Ecto neural progenitor cell (in vitro differentiated cells): ENCODE results near the gene SPINT1.
"Not testable (repeated sequence)": the region's sequence is repeated elsewhere in the genome, so short reads cannot be mapped to it uniquely, and the experiment has no call there.

Experiments
- DNase-seq: peaks from one replicate; pipeline ENCODE4 v3.0.0-alpha.2; 2018; ENCODE audit warnings: low spot score

The SPINT1 gene

DNA sequence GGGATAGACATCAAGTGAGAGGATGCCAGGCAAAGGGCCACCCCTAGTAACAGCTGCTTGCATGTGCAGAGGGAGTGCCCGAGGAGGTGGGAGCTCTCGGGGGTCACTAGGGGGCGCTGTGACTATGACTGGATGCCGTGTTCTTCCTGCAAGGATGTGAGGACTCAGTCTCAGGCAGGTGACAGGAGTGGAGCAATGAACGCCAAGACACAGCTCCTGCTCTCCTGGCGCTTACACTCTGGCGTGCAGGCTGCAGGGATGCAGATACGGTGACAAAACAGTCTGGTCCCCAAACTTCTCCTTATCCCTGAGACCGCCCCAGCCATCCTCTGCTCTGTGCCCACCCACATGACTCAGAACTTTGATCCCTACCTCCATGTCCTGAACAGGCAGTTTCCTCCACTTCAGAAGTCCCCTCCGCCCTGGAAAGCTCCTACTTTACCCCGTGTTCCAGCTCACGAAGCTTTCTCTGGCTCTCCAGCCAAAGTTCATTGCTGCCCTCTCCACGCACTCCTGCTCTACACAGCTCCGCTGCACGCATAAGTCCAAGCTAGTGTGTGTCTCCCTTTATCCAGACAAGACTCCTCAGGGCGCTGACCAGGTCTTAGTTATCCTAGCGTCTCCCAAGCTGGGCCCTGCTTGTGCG lies 15.5 kb downstream of the SPINT1 start:
- peak; percentile 92 for DNase-seq

DNA sequence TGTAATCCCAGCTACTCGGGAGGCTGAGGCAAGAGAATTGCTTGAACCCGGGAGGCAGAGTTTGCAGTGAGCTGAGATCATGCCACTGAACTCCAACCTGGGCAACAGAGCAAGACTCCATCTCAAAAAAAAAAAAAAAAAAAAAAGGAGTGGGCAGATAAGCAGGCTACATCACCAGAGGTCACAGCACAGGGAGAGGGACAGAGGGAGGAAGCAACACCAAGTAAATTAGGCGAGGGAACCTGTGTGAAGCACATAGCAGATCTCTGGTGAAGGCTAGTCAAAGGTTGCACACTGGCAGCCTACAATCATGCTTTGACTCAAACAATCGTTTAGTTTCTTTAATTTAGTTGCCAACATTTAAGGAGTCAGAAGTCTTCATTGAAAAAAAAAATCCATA lies 17.3 kb downstream of the SPINT1 start:
- DNase-seq: not testable (repeated sequence)

DNA sequence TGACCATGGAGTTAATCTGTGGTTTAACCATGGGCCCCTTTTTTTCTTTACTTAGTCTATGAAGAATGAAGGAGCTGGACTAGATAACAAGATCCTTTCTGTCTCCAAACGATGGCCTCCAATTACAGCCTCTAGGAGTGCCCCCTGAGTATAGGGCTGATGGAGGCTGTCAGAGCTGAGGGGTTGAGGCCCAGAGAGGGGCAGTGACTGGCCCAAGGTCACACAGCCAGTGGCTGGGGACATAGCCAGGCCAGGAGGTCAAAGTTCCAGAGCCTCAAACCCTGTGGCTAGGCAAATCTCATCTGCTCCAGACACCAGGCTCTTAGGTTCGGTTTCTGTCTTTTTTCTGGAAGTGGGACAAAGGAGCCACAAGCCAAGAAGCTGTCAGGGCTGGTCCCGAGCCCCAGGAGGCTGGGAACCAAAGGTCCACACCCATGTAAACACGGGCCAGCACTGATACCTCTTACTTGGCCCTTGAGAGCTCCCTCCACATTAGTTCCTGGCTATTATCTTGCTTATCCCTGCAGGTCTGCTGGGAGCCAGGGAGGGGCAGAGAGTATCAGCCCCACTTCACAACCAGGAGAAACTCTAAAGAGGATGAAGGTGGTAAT lies 19.9 kb downstream of the SPINT1 start:
- no peak for DNase-seq

DNA sequence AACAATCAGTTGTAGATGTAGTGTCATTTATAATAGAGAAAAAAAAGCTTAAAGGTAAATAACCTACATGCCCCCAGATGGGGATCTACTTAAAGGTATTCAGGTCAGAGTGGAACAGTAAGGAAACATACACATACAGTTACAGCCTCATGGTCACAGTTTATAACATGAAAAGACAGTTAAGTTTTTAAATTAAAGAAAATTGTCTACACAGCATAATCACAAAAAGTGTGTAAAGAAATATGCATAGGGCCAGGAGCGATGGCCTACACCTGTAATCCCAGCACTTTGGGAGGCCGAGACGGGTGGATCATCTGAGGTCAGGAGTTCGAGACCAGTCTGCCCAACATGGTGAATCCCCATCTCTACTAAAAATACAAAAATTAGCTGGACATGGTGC lies 23.4 kb downstream of the SPINT1 start:
- no peak for DNase-seq

DNA sequence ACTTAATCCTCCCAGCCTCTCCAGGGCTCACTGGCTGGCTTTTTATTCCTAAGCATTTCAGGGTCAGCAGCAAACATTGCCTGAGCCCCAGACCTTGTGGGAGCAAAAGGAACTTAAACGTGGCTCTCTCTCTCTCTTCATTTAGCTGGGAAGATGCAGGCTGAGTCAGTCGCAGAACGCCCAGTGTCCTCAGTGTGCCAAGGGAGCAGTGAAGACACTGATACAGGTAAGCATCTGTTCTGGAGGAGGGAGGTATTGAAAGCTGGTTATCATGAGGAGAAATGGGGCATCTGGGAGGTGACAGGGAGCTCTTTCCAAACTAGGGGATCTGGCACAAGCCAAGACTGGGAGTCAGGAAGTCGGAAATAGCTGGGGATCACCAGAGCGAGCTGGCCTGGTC lies 25.8 kb downstream of the SPINT1 start:
- DNase-seq: no peak

DNA sequence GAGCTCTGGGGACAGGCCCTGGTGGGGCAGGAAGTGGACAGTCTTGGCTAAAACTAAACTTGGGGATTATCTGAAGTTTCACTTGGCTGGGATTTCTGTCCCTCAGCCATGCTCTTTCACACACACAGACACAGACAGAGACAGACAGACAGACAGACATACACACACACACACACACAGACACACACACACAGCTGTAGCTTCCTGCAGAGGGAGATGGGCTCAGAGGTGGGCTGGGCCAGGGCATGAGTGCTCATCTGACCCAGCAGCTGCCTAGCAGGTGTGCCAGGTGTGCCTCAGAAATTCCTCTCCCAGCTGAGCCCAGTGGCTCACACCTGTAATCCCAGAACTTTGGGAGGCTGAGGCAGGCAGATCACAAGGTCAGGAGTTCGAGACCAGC lies 26.9 kb downstream of the SPINT1 start:
- no peak for DNase-seq

DNA sequence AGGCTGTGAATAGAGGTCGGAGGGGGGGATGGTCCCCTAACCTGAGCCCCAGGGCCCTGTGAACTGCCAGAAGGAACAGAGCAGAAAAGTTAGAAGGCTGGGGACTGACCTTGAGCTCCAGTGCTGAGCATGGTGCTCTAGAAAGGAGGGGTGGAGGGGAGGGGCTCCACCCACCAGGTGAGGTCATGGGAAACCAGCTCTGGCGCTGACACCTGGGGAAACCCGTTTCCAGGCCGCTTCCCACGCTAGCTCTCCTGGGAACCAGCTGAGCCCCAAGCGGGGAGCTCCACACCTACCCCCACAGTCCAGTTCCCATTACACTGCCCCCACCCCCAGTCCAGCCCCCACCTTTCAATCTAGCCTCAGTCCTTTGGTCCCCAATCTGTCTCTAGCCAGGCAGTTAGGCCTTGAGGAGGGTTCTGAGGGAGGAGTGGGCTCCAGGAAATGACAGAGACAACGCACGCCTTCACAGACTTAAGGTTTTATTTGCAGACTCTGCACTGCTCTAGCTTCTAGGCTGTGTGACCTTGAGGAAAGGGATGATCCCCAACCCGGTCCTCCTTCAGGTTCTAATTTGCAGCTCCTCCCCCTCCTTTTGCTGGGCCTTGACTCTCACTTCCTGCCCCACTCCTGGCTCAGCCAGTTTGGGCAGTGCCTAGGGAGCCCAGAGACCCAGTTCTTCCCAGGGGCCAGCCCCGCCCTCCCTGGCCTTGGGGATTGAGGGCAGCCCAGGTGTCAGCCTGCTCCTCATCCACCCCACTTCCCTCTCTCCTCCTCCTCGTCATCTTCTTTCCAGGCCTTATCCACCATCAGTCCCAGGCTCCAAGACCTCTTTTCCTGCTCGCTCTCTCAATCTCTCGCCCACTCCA lies 28.1 kb downstream of the SPINT1 start:
- no peak for DNase-seq

DNA sequence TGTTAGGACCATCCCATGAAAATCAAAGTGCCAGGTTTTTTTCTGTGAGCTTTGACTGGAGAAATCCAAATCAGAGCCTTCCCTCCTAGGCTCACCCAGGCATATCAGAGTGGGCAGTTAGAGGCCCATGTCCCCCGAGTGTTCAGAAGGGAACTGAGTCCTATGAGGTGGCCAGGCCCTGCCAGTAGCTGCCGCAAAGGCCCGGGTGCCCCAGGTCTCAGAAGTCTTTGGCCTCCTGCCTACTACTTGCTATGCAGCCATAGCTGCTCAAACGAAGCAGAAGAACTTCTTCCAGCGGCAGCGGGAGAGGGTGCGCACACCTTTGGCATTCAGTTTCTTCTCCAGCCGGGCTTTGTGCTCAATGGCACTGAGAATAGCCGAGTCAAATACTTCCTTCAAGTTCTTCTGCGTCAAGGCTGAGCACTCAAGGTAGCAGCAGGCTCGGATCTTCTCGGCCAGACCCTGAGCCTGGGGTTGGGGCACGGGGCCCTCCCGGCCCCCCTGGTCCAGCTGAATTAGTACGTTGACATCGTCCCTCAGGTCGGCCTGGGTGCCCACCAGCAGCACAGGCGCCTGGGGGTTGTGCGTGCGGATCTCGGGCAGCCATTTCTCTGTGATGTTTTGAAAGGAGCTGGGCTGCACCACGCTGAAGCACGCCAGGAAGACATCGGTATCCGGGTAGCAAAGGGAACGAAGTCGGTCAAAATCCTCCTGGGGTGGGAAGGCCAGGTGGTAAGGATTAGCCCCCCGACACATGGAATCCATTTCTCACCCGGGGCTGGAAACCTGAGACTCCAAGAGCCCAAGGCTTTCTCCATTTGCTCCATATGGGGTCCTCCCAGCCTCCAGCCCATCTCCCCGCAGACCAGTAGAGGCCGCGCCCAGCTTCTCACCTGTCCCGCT lies 29.2 kb downstream of the SPINT1 start:
- no peak for DNase-seq

DNA sequence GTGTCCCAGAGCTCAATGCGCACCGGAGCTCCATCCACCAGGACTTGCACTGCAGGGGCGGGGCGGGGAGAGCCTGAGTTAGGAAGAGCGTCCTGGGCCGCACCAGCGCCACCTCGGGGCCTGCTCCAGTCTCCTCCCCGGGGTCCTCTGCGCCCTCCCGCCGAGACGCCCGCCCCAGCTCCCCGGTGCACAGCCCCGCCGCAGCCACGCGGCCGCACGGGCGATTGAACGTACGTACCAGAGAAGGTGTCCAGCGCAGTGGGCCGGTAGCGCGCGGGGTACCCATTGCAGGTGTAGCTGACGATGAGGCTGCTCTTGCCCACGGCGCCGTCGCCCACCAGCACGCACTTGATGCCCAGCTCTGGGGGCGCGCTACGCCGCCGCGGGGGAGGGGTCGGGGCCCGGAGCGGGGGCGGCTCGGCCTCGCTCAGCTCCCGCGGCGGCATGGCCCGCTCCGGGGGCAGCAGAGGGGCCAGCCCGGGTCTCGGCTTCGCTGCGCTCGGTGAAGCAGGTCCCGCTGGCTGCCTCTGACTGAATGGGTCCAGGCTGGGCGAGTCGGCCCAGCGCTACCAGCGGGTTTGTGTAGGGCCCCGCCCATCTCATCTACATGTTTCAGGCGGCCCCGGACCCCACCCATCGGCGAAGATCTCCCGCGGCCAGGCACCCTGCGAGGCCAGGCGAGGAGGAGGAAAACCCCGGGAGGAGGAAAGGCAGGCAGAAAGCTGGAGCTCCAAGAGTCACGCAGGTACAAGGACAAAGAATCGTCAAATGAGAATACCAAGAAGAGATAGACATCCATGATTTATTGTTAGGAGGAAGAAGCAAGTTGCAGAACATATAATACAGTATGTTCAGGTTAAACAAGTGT lies 30.1 kb downstream of the SPINT1 start, which contains the start of gene RHOV:
TSS of gene RHOV (minus strand) at position 541 of the 868 bp plus-strand sequence. CDS start at position 446, 95 bp downstream.
- peak; percentile 82 for DNase-seq

DNA sequence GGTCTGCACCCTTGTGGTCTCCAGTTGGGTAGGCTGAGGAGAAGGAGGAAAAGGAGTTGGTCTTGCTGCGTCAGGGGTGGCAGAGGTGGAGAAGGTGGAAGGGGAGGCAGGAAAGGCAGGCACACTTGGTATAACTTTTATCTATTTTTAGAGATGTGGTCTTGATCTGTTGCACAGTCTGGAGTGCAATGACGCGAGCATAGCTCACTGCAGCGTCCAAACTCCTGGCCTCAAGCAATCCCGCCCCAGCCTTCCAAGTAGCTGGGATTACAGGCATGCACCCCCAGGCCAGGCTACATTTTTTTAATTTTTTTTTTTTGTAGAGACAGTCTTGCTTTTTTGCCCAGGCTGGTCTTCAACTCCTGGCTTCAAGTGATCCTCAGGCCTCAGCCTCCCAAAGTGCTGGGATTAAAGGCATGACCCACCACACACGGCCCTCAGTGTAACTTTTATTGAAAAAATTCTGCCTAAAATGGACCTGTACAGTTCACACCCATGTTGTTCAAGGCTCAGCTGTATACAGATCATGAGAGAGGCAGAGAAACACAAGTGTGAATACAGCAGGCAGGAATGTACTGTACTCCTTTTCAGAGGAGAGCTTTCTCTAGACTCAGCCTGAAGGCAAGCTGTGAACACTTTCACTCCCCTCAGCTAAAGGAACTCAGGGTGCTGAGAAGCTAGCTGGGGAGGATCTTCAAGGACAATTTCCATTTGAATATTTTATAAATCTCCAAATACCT lies 32.3 kb downstream of the SPINT1 start:
- DNase-seq: no peak

DNA sequence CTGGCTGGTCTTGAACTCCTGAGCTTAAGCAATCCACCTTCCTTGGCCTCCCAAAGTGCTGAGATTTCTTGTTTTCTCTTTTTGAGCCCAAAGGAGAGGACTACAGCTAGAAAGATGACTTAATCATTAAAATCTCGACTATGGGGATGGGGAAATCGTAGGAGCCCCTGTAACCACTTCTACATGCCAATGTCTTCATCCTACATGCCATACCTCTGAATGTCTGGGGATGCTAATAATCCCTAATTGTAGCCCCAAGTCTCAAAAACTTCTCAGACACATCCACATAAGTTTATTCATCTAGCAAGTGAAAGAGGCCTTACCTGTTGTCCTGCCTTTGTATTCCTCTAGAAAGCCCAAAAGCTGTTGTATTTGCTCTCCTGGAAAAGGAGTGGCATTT lies 33.8 kb downstream of the SPINT1 start:
- DNase-seq: no peak

DNA sequence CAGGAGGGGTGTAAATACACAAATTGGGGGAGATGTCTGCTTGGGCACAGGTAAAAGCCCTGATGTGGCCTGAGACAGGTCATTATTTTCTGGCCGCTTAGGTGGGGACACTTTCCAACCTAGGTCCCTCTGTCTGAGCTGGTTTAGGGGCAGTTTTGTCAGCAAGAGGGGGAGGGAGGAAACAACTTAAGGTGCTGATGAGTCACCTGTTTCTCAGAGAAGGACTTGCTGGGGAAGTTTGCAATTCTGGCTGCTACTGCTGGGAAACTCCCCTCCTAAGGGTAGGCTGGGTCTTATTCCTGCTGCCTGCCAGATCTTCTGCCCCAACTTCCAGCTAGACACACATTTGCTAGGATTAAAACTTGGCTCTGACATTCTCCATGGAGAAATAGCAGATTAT lies 34.9 kb downstream of the SPINT1 start:
- no peak for DNase-seq

DNA sequence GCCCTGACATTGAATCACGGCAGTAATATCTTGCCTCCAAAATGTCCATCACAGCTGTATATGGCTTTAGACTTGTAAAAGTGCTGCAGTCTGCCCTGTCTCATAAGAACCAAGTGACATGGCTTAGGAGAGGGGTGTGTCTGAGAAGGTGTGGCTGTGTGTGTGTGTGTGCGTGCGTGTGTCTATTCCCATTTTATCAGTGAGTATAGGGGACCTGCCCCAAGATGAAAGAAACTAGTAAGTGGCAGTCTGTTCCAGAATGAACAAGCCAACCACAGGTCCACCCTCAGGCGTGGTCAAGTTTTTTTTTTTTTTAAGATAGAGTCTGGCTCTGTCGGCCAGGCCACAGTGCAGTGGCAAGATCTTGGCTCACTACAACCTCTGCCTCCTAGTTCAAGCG lies 35.8 kb downstream of the SPINT1 start:
- no peak for DNase-seq

DNA sequence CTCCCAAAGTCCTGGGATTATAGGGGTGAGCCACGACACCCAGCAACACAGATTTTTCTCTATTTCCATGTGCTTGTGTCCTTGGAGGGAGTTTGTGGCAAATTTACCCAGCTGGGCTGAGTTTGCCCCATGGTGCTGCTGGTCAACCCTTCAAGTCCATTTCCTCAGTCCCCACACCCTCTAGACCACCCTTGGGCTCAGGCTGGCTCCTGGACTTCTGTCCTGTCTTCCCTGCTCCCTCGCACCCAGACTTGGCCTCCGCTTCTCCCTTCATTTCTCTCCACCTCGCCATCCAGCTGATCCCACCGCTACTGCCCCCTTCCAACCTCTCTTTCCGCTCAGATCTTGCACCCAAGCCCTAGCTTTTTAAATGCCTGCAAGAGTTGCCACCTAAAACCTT lies 37.5 kb downstream of the SPINT1 start:
- no peak for DNase-seq

DNA sequence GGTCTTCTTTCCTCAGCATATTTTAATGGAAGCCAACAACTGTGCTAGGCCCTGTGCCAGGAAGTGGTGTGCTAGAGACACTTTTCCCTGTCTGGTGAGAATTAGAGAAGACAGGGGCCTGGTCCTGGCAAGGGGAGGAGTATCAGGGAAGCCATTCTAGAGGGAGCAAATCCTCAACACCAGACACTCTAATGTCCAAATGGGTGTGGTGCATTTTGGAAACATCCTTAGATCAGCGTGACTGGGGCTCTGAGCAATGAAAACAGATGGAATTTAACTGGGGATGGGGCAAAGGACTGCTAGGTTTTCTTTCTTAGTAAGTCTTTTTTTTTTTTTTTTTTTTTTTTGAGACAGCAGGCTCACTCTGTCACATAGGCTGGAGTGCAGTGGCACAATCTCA lies 42.7 kb downstream of the SPINT1 start:
- no peak for DNase-seq

DNA sequence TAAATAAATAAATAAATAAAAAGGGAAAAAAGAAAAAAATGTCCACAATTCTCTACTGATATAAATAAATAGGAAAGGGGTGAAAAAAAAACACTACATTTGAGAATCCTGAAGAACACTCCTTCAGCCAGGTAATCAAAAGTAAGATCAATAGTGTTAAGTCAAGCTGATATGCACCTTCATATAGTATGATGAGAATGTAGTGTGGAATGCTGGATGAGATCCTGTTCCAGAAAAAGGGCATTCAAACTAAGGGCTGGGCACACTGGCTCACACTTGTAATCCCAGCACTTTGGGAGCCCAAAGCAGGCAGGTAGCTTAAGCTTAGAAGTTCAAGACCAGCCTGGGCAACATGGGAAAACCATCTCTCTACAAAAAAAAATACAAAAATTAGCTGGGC lies 45.3 kb downstream of the SPINT1 start:
- no peak for DNase-seq

DNA sequence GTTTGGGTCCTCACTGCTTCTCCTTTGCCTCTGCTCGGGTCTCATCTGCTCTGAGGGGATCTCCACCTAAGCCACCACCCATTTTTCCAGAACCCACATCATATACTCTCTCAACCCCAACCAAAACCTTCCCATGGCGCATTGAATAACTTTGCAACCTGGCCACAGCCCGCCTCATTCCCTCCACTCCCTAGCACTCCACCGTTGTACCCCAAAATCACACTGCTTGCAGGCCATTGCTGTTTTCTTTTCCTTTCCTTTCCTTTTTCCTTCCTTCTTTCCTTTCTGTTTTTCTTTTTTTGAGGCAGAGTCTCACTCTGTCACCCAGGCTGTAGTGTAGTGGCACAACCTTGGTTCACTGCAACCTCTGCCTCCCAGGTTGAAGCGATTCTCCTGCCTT lies 47.3 kb downstream of the SPINT1 start:
- DNase-seq: no peak

DNA sequence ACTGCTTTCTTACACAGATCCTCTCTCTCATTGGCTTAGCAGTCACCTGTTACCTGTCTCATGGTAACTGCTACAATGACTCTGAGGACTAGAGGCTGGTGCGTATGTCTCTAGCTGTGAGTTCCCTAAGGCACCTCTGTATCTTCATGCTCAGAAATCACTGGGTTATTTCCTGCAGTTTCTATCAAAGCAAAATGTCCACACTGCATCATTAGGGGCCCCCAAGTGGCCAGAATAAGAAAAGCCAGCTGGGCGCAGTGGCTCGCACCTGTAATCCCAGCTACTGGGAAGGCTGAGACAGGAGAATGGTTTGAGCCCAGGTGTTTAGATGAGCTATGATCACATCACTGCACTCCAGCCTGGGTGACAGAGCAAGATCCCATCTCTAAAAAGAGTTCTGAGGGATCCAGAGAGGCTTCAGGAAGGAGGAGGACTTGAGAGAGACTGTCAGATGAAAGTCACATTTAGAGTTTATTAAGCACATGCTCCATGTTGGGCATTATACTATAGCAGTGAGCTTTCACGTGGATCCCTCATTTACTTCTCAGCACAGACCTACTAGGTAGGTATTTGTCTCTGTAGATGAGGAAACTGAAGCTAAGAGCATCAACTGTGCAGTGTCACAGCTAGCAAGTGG lies 48.1 kb downstream of the SPINT1 start:
- DNase-seq: peak; percentile 61

DNA sequence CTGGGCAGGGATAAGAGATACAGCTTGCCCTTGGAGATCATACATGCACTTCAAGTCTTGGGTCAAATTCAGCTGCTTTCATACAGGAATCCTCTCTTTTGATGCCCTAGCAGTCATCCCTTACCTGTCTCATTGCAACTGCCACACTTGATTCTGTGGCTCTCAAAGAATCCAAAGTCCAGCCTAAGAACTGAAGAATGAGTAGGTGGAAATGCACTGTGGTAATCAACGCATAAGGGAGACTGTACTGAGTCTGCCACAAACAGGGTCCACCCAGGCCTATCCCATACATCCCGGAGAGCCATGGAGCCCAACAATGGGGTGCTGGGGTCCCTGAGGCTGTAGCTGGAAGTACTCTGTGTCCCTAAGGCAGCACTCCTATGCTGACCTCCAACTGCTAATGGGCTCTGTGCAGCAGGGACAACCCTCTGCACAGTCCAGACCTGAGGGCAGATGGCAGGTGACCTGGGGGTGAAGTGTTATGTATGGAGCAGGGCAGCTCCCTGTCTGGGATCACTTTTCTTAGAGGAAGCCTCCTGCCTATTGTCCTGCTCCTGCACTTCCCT lies 48.7 kb downstream of the SPINT1 start:
- peak; percentile 43 for DNase-seq
